ENCODE data around the gene PAM16.
A peak's percentile ranks its signal among the peaks of the same experiment; 100 is the strongest.
"Not testable (repeated sequence)": the region's sequence is repeated elsewhere in the genome, so short reads cannot be mapped to it uniquely, and the experiment has no call there.

PAM16 gene

GRCh38 chr16:4350787-4351659, at the start of gene PAM16:
Gene PAM16 (minus strand): TSS chr16:4351321. CDS start chr16:4351234, 87 bp downstream.
- peak; percentile 100 for DNase-seq
- peak within 1 kb of the TSS; percentile 97 for H3K27ac Mint-ChIP-seq
- no peaks in the 10 kb centered on the region for H3K9me3 Mint-ChIP-seq
- H3K27me3 Mint-ChIP-seq, result no peaks in the 10 kb centered on the region
- H3K4me3 Mint-ChIP-seq, result peak within 1 kb of the TSS; percentile 97
- H3K36me3 Mint-ChIP-seq (ENCODE audit: low read depth), result peaks cover 52% of the 10 kb centered on the region
- H3K4me1 Mint-ChIP-seq (ENCODE audit: low read depth), result peaks cover 37% of the 10 kb centered on the region

GRCh38 chr16:4399001-4399730, 48.0 kb upstream of the PAM16 start:
- Mint-ChIP-seq H3K4me1 (ENCODE audit: low read depth) (peaks cover 2% of the 10 kb centered on the region), H3K27ac (peak overlapping the region; percentile 15), H3K4me3 (no peak overlapping the region), H3K36me3 (ENCODE audit: low read depth) (peaks cover 82% of the 10 kb centered on the region), H3K27me3 (no peaks in the 10 kb centered on the region), H3K9me3 (no peaks in the 10 kb centered on the region)
- no peak for DNase-seq

GRCh38 chr16:4395055-4395726, 44.1 kb upstream of the PAM16 start:
- no peak overlapping the region for H3K27ac Mint-ChIP-seq
- peaks cover 77% of the 10 kb centered on the region for H3K36me3 Mint-ChIP-seq (ENCODE audit: low read depth)
- H3K4me1 Mint-ChIP-seq (ENCODE audit: low read depth), result peaks cover 2% of the 10 kb centered on the region
- H3K4me3 Mint-ChIP-seq, result no peak overlapping the region
- no peak for DNase-seq
- no peaks in the 10 kb centered on the region for H3K9me3 Mint-ChIP-seq
- no peaks in the 10 kb centered on the region for H3K27me3 Mint-ChIP-seq

- H3K4me3 Mint-ChIP-seq; H3K27ac Mint-ChIP-seq; H3K27me3 Mint-ChIP-seq; H3K4me1 Mint-ChIP-seq (ENCODE audit: low read depth); DNase-seq; H3K9me3 Mint-ChIP-seq: not testable (repeated sequence)
- H3K36me3 Mint-ChIP-seq (ENCODE audit: low read depth), result peaks cover 77% of the 10 kb centered on the region
These were observed 42.7 kb upstream of the PAM16 start for GRCh38 chr16:4393850-4394249.

- Mint-ChIP-seq H3K27ac (no peak overlapping the region), H3K27me3 (no peaks in the 10 kb centered on the region), H3K4me3 (no peak overlapping the region), H3K36me3 (ENCODE audit: low read depth) (peaks cover 73% of the 10 kb centered on the region), H3K9me3 (no peaks in the 10 kb centered on the region), H3K4me1 (ENCODE audit: low read depth) (peaks cover 2% of the 10 kb centered on the region)
- no peak for DNase-seq
These were observed 42.1 kb upstream of the PAM16 start for GRCh38 chr16:4393240-4393600.

GRCh38 chr16:4392382-4393239, 41.5 kb upstream of the PAM16 start:
- H3K36me3 Mint-ChIP-seq (ENCODE audit: low read depth), result peaks cover 77% of the 10 kb centered on the region
- DNase-seq, result no peak
- no peaks in the 10 kb centered on the region for H3K27me3 Mint-ChIP-seq
- peaks cover 2% of the 10 kb centered on the region for H3K4me1 Mint-ChIP-seq (ENCODE audit: low read depth)
- H3K27ac Mint-ChIP-seq, result peak overlapping the region; percentile 47
- no peaks in the 10 kb centered on the region for H3K9me3 Mint-ChIP-seq
- no peak overlapping the region for H3K4me3 Mint-ChIP-seq

GRCh38 chr16:4391631-4392381, 40.7 kb upstream of the PAM16 start:
- Mint-ChIP-seq H3K27ac (peak overlapping the region; percentile 47), H3K4me3 (no peak overlapping the region), H3K36me3 (ENCODE audit: low read depth) (peaks cover 81% of the 10 kb centered on the region)

GRCh38 chr16:4390266-4391260, 39.4 kb upstream of the PAM16 start:
- H3K4me3 Mint-ChIP-seq, result no peak overlapping the region
- H3K4me1 Mint-ChIP-seq (ENCODE audit: low read depth), result peaks cover 2% of the 10 kb centered on the region
- no peak for DNase-seq
- H3K27ac Mint-ChIP-seq, result no peak overlapping the region
- H3K27me3 Mint-ChIP-seq, result no peaks in the 10 kb centered on the region
- H3K9me3 Mint-ChIP-seq, result no peaks in the 10 kb centered on the region
- H3K36me3 Mint-ChIP-seq (ENCODE audit: low read depth), result peaks cover 84% of the 10 kb centered on the region

More at GRCh38 chr16:4391631-4392381, 40.7 kb upstream of the PAM16 start:
- Mint-ChIP-seq H3K27me3 (no peaks in the 10 kb centered on the region), H3K9me3 (no peaks in the 10 kb centered on the region), H3K4me1 (ENCODE audit: low read depth) (peaks cover 3% of the 10 kb centered on the region)
- DNase-seq, result no peak

GRCh38 chr16:4389051-4389955, 38.2 kb upstream of the PAM16 start:
- H3K4me3 Mint-ChIP-seq, result no peak overlapping the region
- DNase-seq, result no peak

GRCh38 chr16:4388271-4389021, 37.3 kb upstream of the PAM16 start:
- peaks cover 82% of the 10 kb centered on the region for H3K36me3 Mint-ChIP-seq (ENCODE audit: low read depth)
- no peak overlapping the region for H3K4me3 Mint-ChIP-seq
- H3K4me1 Mint-ChIP-seq (ENCODE audit: low read depth), result peaks cover 4% of the 10 kb centered on the region
- no peak overlapping the region for H3K27ac Mint-ChIP-seq
- no peaks in the 10 kb centered on the region for H3K27me3 Mint-ChIP-seq
- no peaks in the 10 kb centered on the region for H3K9me3 Mint-ChIP-seq
- DNase-seq, result no peak

More at GRCh38 chr16:4389051-4389955, 38.2 kb upstream of the PAM16 start:
- peaks cover 82% of the 10 kb centered on the region for H3K36me3 Mint-ChIP-seq (ENCODE audit: low read depth)
- H3K27me3 Mint-ChIP-seq, result no peaks in the 10 kb centered on the region
- no peak overlapping the region for H3K27ac Mint-ChIP-seq
- no peaks in the 10 kb centered on the region for H3K9me3 Mint-ChIP-seq
- H3K4me1 Mint-ChIP-seq (ENCODE audit: low read depth), result peaks cover 4% of the 10 kb centered on the region

GRCh38 chr16:4387781-4388180, 36.7 kb upstream of the PAM16 start:
- no peak for DNase-seq
- H3K4me3 Mint-ChIP-seq, result no peak overlapping the region
- H3K27me3 Mint-ChIP-seq, result no peaks in the 10 kb centered on the region
- H3K4me1 Mint-ChIP-seq (ENCODE audit: low read depth), result peaks cover 4% of the 10 kb centered on the region
- no peak overlapping the region for H3K27ac Mint-ChIP-seq
- no peaks in the 10 kb centered on the region for H3K9me3 Mint-ChIP-seq
- H3K36me3 Mint-ChIP-seq (ENCODE audit: low read depth), result peaks cover 83% of the 10 kb centered on the region

Data from activated T-cell treated with anti-CD3 and anti-CD28 coated beads, Interleukin-2, amount 50 U/mL, for 24 hours (primary cell).